NK-92 (cell line): ENCODE measurements around the gene DNAJA3.

Source experiments
- DNase-seq: peaks from one replicate; lab custom pipeline; 2025; ENCODE audit not compliant: unreplicated experiment; lab: John Stamatoyannopoulos, UW

The DNAJA3 gene

GRCh38 chr16:4472880-4473279, 47.2 kb downstream of the DNAJA3 start:
- no peak for DNase-seq

GRCh38 chr16:4474192-4474961, 48.7 kb downstream of the DNAJA3 start, which contains the start of gene NMRAL1:
NMRAL1 (minus strand) TSS chr16:4474625; CDS start chr16:4474132, 493 bp downstream.
- DNase-seq: peak; percentile 53

GRCh38 chr16:4475880-4476788, 50.5 kb downstream of the DNAJA3 start, which contains the start of gene HMOX2:
HMOX2 (plus strand) TSS chr16:4476398; CDS start chr16:4505525, 29,127 bp downstream.
- peak; percentile 24 for DNase-seq

GRCh38 chr16:4477966-4478365, 52.3 kb downstream of the DNAJA3 start:
- DNase-seq: no peak

GRCh38 chr16:4481526-4481925, 55.9 kb downstream of the DNAJA3 start:
- no peak for DNase-seq

GRCh38 chr16:4481963-4482362, 56.3 kb downstream of the DNAJA3 start:
- no peak for DNase-seq

GRCh38 chr16:4486126-4486893, 60.6 kb downstream of the DNAJA3 start:
- no peak for DNase-seq

- no peak for DNase-seq
Observed at GRCh38 chr16:4487955-4488498, 62.4 kb downstream of the DNAJA3 start.

GRCh38 chr16:4488499-4488967, 62.9 kb downstream of the DNAJA3 start:
- DNase-seq: no peak

GRCh38 chr16:4489030-4489429, 63.4 kb downstream of the DNAJA3 start:
- DNase-seq: no peak

GRCh38 chr16:4491898-4492297, 66.2 kb downstream of the DNAJA3 start:
- no peak for DNase-seq

- no peak for DNase-seq
Observed at GRCh38 chr16:4494746-4495490, 69.2 kb downstream of the DNAJA3 start.

GRCh38 chr16:4495766-4496165, 70.1 kb downstream of the DNAJA3 start:
- no peak for DNase-seq

GRCh38 chr16:4496305-4496704, 70.6 kb downstream of the DNAJA3 start:
- DNase-seq: no peak

- no peak for DNase-seq
Observed at GRCh38 chr16:4498546-4499195, 73.0 kb downstream of the DNAJA3 start.

GRCh38 chr16:4499196-4499555, 73.5 kb downstream of the DNAJA3 start:
- DNase-seq: no peak

- no peak for DNase-seq
Observed at GRCh38 chr16:4500272-4500671, 74.6 kb downstream of the DNAJA3 start.

- no peak for DNase-seq
Observed at GRCh38 chr16:4501071-4501478, 75.4 kb downstream of the DNAJA3 start.

GRCh38 chr16:4505356-4506147, 79.9 kb downstream of the DNAJA3 start:
- no peak for DNase-seq
